Measurements from ENCODE around the gene TXNL4B.

TXNL4B gene

GRCh38 chr16:72126429-72126765 lies 33.0 kb upstream of the TXNL4B start (continued):
- no peak for TF ChIP-seq PRDM4 (tag by site-specific recombination; IDR thresholded peaks at IDR 0.05)
- no peak for TF ChIP-seq ZNF423 (tag by site-specific recombination; IDR thresholded peaks at IDR 0.05)
- TF ChIP-seq ZNF302 (tag by site-specific recombination; IDR thresholded peaks at IDR 0.05; ENCODE audit: low read depth) = no peak
- TF ChIP-seq HIC1 (tag by site-specific recombination; IDR thresholded peaks at IDR 0.05) = no peak
- TF ChIP-seq ZNF521 (tag by site-specific recombination; IDR thresholded peaks at IDR 0.05) = no peak
- no peak for TF ChIP-seq ZNF221 (tag by site-specific recombination; IDR thresholded peaks at IDR 0.05; ENCODE audit: borderline replicate concordance)
- TF ChIP-seq ZNF629 (tag by site-specific recombination; IDR thresholded peaks at IDR 0.05) = no peak
- no peak for TF ChIP-seq GFI1B (tag by site-specific recombination; IDR thresholded peaks at IDR 0.05)
- TF ChIP-seq ZNF23 (tag by site-specific recombination; IDR thresholded peaks at IDR 0.05; ENCODE audit: borderline replicate concordance) = no peak
- no peak for TF ChIP-seq ZNF18 (tag by site-specific recombination; IDR thresholded peaks at IDR 0.05)
- no peak for TF ChIP-seq ZNF707 (tag by site-specific recombination; IDR thresholded peaks at IDR 0.05)
- no peak for TF ChIP-seq KLF7 (tag by site-specific recombination; IDR thresholded peaks at IDR 0.05; ENCODE audit: borderline replicate concordance)

GRCh38 chr16:72125635-72126428 lies 32.4 kb upstream of the TXNL4B start:
- Histone ChIP-seq H3K4me1 (ENCODE audit: control insufficient read depth, insufficient read depth, low read length) (no peaks in the 10 kb centered on the region), H3K36me3 (ENCODE audit: control insufficient read depth in 2 of 2, insufficient read depth in 1 of 2, low read length in 2 of 2) (peaks cover 0 to 5% of the 10 kb centered on the region in 2 experiments; a peak in 1 of 3 replicates), H3K9me3 (ENCODE audit: control insufficient read depth, insufficient read depth, low read depth, low read length) (no peaks in the 10 kb centered on the region), H3K27ac (ENCODE audit: extremely low read depth, low read depth, low read length) (no peak overlapping the region), H3K4me3 (ENCODE audit: low read depth, low read length) (no peak overlapping the region)
- POLR2A ChIA-PET = no interaction called here
- TF ChIP-seq FEZF1 (tag by site-specific recombination; IDR thresholded peaks at IDR 0.05) = no peak
- TF ChIP-seq PATZ1 (tag by site-specific recombination; IDR thresholded peaks at IDR 0.05) = no peak
- no peak for TF ChIP-seq ZNF501 (tag by site-specific recombination; IDR thresholded peaks at IDR 0.05)
- TF ChIP-seq ZNF155 (tag by site-specific recombination; IDR thresholded peaks at IDR 0.05) = no peak
- TF ChIP-seq ZNF76 (tag by site-specific recombination; IDR thresholded peaks at IDR 0.05; ENCODE audit: borderline replicate concordance, low read depth) = no peak
- no peak for TF ChIP-seq BCL11A (tag by site-specific recombination; IDR thresholded peaks at IDR 0.05; ENCODE audit: low read depth)
- TF ChIP-seq ZNF16 (tag by site-specific recombination; IDR thresholded peaks at IDR 0.05; ENCODE audit: low read depth) = no peak
- TF ChIP-seq KLF1 (tag by site-specific recombination; IDR thresholded peaks at IDR 0.05) = no peak
- no peak for TF ChIP-seq ZNF426 (tag by site-specific recombination; IDR thresholded peaks at IDR 0.05)
- no peak for TF ChIP-seq ZNF140 (tag by site-specific recombination; IDR thresholded peaks at IDR 0.05)
- CTCF ChIA-PET = interaction anchor here (0.6 to 2.5 kb wide), 14 partner anchors 8 to 1908 kb away, joined by 3 to 20 read pairs (median 4); no protein-coding TSS in a partner anchor

Data from HEK293 (cell line).